Mesothelial cell of epicardium (in vitro differentiated cells): Measurements from ENCODE around the gene ARHGAP25. TPM values are rescaled to one million over a fixed set of nuclear protein-coding genes. Genes with fewer than 3 reads are reported as not detected.

Source experiments
- DNase-seq, 2 experiments: peaks; one replicate each; pipeline ENCODE4 v3.0.0; 2021; ENCODE audit warnings: low spot score in 2 of 2; ENCODE audit not compliant: unreplicated experiment in 2 of 2
- H3K27ac Mint-ChIP-seq: 2 replicates; pipeline ENCODE4 v1.8.0; 2021; ENCODE audit warnings: mixed read lengths
- H3K27me3 Mint-ChIP-seq: 2 replicates; pipeline ENCODE4 v1.8.0; 2021; ENCODE audit warnings: low read depth, mixed read lengths
- H3K36me3 Mint-ChIP-seq: 2 replicates; pipeline ENCODE4 v1.8.0; 2021; ENCODE audit warnings: mixed read lengths
- H3K4me1 Mint-ChIP-seq: 2 replicates; pipeline ENCODE4 v1.8.0; 2021; ENCODE audit warnings: mixed read lengths
- H3K4me3 Mint-ChIP-seq: 2 replicates; pipeline ENCODE4 v1.8.0; 2021; ENCODE audit warnings: mild to moderate bottlenecking, moderate library complexity, mixed read lengths
- H3K9me3 Mint-ChIP-seq: 2 replicates; pipeline ENCODE4 v1.8.0; 2021; ENCODE audit warnings: mixed read lengths
- total RNA-seq: library from RNA; stranded (reverse); gene quantifications from 3 replicates; pipeline ENCODE4 v1.2.1, GENCODE V29; 2021
- TF ChIP-seq, protein P1 (sequence below): fragments of 200-600 bp; sonication (generic); IDR thresholded peaks from one replicate; pipeline ENCODE4 v1.5.0; 2021; ENCODE audit warnings: antibody characterized with exemption; ENCODE audit not compliant: unreplicated experiment

Gene ARHGAP25
- total RNA-seq, 1 donor from 2014 or later, result 1.4 TPM

GRCh38 chr2:68762100-68762499, 27.5 kb downstream of the ARHGAP25 start:
- Mint-ChIP-seq H3K27ac (no peak overlapping the region), H3K27me3 (peaks cover 13% of the 10 kb centered on the region), H3K4me3 (no peak overlapping the region), H3K36me3 (peaks cover 2% of the 10 kb centered on the region), H3K9me3 (peaks cover 18% of the 10 kb centered on the region), H3K4me1 (peaks cover 44% of the 10 kb centered on the region)
- no peak for DNase-seq
- TF ChIP-seq, protein P1, sequence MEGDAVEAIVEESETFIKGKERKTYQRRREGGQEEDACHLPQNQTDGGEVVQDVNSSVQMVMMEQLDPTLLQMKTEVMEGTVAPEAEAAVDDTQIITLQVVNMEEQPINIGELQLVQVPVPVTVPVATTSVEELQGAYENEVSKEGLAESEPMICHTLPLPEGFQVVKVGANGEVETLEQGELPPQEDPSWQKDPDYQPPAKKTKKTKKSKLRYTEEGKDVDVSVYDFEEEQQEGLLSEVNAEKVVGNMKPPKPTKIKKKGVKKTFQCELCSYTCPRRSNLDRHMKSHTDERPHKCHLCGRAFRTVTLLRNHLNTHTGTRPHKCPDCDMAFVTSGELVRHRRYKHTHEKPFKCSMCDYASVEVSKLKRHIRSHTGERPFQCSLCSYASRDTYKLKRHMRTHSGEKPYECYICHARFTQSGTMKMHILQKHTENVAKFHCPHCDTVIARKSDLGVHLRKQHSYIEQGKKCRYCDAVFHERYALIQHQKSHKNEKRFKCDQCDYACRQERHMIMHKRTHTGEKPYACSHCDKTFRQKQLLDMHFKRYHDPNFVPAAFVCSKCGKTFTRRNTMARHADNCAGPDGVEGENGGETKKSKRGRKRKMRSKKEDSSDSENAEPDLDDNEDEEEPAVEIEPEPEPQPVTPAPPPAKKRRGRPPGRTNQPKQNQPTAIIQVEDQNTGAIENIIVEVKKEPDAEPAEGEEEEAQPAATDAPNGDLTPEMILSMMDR, result no peak

- H3K4me1 Mint-ChIP-seq, result peaks cover 44% of the 10 kb centered on the region
- H3K36me3 Mint-ChIP-seq, result no peaks in the 10 kb centered on the region
- DNase-seq, result no peak
- H3K9me3 Mint-ChIP-seq, result peaks cover 15% of the 10 kb centered on the region
- H3K4me3 Mint-ChIP-seq, result no peak overlapping the region
- TF ChIP-seq, protein P1, result no peak
- peak overlapping the region; percentile 48 for H3K27ac Mint-ChIP-seq
- peaks cover 13% of the 10 kb centered on the region for H3K27me3 Mint-ChIP-seq
Observed at GRCh38 chr2:68762665-68763064, 28.1 kb downstream of the ARHGAP25 start.

- Mint-ChIP-seq H3K36me3 (no peaks in the 10 kb centered on the region), H3K9me3 (no peaks in the 10 kb centered on the region), H3K4me3 (no peak overlapping the region), H3K4me1 (peaks cover 44% of the 10 kb centered on the region), H3K27me3 (peaks cover 7% of the 10 kb centered on the region), H3K27ac (peak overlapping the region; percentile 25)
- TF ChIP-seq, protein P1, result no peak
- no peak for DNase-seq
Observed at GRCh38 chr2:68764041-68764805, 29.6 kb downstream of the ARHGAP25 start.

- Mint-ChIP-seq H3K9me3 (no peaks in the 10 kb centered on the region), H3K4me3 (no peak overlapping the region), H3K27me3 (peaks cover 3% of the 10 kb centered on the region), H3K4me1 (peaks cover 50% of the 10 kb centered on the region), H3K27ac (peak overlapping the region; percentile 25), H3K36me3 (no peaks in the 10 kb centered on the region)
- TF ChIP-seq, protein P1, result no peak
- no peak for DNase-seq
Observed at GRCh38 chr2:68764806-68765311, 30.2 kb downstream of the ARHGAP25 start.

GRCh38 chr2:68765739-68766375, 31.2 kb downstream of the ARHGAP25 start:
- Mint-ChIP-seq H3K4me3 (no peak overlapping the region), H3K36me3 (no peaks in the 10 kb centered on the region), H3K27me3 (no peaks in the 10 kb centered on the region), H3K27ac (peak overlapping the region; percentile 33), H3K4me1 (peaks cover 59% of the 10 kb centered on the region), H3K9me3 (no peaks in the 10 kb centered on the region)
- TF ChIP-seq, protein P1, result no peak
- no peak for DNase-seq
